ENCODE measurements around the gene TNNC1.
A peak's percentile ranks its signal among the peaks of the same experiment; 100 is the strongest.

Gene TNNC1

DNA sequence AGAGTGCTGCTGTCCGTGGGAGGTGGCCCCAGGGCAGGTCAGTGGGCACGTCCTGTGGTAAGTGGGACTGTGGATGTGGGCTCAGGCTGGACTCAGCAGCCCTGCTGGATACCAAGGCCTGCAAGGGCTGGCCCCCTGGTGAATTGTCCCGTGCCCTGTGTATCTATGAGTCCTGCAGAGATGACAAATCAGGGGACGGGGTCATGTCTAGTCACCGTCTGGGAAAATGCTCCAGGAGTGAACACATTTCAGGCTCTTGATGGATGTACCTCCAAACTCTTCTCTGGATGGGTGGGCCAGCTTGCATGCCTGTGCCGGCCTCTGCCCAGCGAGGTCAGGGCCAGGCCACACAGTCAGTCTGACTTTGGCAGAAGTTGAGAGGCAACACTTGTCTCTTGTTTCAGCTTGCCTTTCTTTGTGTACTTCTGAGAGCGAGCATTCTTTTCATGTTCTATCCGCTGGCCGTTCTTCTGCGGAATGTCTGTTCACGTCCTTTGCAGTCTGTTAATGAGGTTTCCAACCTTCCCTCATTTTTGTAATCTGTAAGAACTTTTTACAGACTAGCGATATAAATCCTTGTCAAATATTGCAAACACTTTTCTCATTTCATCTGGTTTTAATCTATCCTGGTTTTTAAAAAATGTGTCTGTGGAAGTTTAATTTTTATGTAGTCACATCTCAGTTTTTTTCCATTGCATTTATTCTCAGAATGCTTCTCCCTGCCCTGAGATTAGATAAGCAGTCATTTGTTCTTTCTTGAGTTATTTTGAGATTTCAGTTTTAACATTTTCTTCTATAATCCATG lies 29.9 kb upstream of the TNNC1 start:
- DNase-seq, result no peak

DNA sequence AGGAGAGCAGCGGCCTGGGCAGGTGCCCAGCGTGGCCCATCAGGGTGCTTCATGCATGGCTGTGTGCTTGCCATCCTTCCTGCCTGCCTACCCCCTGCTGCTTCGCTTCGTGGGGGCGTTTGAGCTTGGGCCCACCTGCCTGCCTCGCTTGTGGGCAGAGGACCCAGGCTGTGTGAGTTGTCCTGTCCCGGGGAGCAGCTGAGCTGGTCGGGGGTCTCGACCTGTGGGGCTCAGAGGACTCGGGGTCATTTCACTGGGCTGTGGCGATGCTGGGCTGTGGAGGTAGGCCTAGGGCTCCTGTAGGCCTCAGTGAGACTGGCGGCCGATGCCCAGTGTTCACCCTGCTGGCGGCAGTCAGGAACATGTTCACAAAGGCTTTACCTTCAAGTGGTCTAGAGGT lies 29.2 kb upstream of the TNNC1 start:
- no peak for DNase-seq

DNA sequence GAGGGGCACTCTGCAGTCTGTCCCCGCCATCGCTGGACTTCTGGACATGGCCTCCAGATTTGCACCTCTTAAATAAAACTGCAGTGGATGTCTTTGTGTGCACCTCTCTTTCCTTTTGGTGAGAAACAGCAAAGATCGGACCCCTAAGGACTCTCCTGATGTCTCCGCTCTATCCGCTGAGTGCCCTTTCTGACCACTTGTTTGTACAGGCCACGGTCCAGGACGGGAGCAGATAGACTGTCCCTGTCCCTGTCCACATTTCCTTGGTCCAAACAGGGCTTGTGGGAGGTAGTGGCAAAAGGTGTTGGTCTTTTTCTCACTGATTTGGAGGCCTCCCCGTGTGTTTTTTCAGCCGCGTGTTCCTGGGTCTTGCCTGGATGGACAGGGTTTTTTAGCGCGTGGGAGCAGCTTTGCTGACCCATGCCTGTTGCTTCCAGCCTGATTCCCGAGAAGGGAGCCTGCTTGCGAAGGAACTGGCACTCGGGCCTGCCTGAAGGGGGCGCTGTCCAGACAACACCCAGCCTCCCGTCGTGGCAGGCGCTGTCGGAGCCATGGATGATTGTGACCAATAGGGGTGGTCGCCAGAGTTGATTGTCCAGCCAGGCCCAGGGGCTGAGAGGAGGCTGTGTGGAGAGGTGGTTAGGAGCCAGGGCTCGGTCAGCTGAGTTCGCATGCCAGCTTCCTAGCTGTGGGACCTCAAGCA lies 28.1 kb upstream of the TNNC1 start:
- DNase-seq, result peak; percentile 17

DNA sequence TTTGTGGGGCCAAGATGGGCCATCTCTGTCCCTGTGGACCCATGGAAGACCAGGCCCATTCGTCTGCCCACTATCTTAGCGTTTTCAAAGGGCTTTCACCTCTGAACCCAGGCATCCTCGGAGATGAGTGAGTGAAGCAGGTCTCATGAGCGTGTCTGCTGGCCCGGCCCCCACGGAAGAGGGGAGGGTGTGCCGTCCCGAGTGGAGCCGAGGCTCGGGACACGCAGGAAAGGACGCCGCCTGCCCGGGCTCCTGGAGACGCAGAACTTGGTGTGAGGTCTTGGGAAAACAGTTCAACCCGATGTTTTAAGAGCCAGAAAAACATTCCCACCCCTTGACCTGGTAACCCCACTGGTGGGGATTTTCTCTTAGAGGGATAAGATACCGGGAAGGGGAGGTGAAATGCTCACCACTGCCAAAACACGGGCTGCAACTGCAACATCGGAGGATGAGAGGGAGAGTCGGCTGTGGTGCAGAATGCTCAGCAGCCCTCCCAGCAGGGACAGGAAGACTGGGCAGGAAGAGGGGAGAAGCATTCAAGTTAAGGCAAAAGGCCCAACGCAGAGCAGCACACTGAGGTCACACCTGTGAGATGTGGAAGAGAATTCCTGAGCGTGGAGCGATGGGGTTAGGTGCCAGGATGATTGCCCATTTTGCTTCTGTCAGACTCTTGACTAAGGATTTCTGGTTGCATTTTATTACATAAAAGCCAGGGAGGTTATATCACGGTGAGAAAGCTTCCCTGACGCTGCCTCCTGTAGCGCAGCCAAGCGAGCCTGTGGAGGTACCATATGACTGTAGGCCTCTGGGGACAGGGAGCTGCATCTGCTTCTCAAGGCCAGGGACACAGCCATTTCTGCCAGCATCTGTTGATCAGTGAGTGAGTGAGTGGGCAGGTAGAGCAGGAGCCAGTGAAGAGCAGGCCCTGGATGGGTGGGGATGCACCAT lies 27.2 kb upstream of the TNNC1 start:
- no peak for DNase-seq

DNA sequence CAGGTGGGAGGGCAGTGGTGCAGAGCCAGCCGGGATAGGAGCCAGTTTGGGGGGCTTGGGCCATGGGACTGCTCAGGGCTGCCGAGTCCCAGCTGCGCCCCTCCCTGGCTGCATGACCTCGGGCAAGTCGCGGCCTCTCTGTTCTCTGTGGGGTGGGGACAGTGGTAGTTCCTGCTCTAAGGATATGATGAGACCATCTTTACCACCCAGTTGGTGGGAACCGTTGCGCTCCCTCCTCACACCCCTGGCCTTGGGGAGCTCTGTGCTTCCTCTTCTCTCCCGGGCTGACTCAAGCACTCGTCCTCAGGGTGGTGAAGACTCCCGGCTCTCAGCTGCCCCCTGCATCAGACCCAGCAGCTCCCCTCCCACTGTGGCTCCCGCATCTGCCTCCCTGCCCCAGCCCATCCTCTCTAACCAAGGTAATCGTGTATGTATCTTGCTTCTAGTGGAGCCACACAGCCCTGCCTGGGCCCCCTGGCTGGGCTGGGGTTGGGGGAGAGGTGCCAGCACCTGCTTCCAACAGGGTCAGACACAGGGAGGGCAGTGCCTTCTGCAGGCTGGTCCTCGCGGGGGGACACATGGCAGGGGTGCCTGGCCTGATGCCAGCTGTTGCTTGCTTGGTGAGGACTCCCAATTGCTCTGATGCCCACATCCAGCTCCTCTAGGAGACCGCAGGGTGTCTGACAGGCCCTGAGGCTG lies 26.2 kb upstream of the TNNC1 start:
- DNase-seq, result no peak

DNA sequence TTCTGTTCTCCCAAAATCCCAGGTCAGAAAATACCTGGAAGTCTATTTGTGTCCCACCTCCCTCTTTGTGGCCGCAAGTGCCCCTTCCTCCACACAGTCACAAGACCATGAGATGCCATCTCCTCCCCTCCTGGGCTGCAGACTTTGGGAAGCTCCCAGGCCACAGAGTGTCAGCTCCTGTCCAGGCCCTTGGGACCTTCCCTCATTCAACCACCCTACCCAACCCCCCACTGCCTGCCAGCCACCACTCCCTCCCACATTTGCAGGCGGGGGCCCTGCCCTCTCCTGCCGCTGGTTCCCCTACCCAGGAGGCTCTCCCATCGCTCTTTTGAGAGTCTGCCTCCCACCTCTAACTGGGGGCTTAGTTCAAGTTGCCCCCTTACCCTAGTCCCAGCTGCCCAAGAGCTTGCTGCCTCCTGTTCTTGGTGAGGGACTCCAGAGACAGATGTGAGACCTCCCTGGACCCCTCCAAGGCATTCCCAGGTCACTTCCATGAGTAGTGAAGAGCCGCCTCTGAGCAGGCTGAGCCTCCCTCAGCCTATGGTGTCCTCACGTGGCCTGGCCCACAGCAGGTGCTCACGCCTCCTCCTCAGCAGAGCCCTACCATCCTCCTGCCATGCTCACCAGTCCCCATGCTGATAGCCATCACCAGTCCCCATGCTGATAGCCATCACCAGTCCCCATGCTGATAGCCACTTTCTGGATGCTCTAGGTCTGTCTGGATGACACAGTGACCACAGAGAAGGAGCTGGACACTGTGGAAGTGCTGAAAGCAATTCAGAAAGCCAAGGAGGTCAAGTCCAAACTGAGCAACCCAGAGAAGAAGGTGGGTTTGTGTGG lies 25.4 kb upstream of the TNNC1 start:
- no peak for DNase-seq

DNA sequence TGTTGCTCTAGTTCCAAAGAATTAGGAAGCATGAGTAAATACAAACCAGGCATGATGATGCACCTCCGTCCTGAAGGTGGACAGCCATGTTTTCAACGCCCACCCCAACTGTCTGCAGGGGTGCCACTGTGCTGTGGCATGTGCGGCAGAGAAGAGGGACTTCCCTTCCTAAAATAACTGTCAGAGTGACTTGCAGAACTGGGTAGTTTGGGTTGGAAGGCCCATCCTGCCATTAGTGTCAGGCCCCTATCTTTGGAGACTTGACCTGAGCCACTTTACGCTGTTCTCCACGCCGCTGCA lies 23.9 kb upstream of the TNNC1 start:
- no peak for DNase-seq

DNA sequence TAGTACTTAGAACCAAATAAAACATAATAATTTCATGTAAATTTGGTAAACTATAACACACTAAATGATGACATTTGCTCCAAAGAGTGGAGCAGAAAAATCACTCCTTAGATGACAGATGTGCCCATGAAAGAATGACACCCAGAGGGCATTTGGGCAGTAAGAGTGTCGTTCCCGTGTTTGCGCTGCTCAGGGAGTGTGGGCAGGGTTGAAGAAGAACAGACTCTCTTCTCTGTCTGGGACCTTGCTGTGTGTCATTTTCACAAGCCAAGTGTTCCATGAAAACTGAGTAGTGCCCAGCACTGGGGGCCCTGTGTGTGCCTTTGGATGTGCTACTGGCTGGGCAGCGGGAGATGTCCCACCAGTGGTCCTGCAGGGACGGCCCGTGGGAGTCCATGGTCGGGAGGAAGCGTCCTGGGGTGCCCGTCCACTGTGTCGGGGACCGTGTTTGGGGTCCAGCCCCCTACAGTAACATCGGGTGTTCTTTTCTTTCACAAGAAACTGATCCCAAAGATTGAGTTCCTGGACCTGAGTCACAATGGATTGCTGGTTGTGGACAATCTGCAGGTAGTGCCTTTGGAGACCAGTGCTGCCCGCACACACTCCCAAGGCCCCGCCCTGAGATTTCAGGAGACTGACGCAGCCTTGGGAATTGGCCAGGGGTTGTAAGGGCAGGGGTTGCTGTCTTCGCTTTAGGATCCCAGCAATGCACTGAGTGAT lies 23.4 kb upstream of the TNNC1 start:
- DNase-seq, result no peak

DNA sequence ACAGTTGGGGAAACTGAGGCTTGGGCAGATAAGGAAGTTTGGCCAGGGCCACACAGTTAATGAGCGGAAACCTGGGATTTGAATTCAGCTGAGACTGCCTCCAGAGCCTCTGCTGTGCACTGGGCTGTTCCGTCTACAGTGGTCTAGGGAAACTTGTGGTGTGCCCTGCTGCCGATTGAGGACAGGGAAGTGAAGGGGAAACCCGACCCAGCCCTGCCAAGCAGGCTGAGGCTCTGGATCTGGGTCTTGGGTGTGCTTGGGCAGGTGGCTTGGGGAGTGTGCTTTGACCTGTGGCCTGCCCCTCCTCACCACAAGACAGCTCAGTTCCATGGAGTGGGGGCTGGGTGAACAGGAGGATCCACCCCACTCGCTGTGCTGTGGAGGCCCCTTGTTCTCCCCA lies 19.2 kb upstream of the TNNC1 start:
- no peak for DNase-seq

DNA sequence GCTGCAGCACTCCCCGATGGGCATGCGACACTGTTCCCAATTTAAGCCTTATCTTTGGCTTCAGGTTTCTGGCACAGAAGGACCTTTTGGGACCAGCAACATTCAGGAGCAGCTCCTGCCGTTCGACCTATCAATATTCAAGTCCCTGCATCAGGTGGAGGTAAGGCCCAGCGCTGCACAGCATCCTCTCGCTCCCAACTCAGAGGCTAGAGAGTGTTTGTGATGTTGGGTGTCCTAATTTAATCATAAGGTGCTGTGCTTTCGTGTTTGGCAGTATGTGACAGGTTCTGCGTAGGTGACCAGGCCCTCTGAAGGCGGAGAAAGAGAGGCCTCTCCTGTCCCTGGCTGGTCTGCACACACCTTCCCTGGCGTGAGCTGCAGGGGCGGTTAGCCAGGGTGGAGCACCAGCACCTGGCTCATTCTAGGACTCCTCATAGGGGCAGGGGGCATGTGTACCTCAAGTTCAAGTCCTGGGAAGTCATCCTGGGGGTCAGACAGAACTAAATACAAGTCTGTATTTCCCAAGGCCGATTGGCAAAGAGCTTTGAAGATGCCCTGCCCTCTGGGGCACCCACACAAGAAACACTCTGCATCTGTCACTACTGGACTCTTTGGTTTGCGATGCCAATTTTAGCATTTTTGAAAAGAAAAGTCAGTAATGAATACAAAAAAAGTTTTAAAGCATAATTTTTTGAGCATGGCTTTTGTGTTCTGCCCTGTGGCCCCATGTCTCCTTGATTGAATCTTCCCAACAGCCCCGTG lies 18.6 kb upstream of the TNNC1 start:
- no peak for DNase-seq

DNA sequence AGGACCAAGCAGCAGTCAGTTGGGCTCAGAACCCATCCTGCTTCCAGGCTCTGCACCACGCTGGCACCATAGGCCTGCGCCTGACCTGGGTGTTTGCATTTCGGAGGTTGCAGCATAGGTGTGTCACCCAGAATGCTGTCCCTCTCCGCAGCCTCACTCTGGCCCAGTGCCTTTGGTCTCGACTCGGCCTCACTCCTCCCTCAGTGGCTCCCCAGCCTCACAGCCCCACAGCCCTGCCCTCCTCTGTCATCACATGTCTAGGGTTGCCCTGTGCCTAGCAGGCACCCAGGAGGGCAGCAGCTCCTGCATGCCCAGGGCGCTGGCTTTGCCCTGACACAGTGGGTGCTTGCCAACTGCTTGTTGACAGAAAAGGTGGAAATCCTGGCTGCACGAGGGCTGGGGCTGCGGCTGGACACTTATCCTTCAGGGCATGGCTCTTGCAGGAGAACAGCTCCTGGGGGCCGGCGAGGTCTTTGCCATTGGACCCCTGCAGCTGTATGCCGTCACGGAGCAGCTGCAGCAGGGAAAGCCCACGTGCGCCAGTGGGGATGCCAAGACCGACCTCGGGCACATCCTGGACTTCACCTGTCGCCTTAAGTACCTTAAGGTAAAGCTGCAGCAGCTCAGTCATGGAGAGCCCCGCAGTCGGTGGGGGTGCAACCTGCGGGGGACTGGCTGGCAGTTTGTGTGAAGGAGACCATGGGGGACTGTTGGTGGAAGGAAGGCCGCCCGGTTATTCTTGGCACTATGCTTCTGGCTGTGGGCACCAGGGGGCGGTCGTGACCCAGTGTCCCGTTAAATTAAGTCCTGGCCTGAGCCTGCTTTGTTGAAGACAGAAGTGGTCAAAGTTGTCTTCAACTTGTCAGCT lies 17.8 kb upstream of the TNNC1 start:
- peak; percentile 30 for DNase-seq

DNA sequence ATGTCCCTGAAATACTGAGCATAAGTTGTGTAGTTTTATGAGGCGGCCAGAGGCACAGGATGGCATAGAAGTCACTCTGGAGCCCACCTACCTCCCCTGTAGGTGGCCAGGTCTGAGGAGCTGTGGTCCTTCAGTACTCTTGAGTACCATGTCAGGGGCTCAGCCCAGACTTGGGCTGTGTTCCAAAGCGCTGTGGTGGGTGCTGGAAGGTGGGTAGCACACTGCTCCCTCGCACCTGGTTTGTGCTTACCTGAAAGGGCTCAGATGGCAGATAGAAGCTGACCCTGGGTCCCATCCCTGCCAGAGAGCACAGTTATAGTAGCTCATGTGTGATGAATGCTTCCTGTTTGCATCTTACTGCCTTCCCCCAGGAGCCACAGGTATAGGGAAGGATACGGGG lies 17.1 kb upstream of the TNNC1 start:
- no peak for DNase-seq

DNA sequence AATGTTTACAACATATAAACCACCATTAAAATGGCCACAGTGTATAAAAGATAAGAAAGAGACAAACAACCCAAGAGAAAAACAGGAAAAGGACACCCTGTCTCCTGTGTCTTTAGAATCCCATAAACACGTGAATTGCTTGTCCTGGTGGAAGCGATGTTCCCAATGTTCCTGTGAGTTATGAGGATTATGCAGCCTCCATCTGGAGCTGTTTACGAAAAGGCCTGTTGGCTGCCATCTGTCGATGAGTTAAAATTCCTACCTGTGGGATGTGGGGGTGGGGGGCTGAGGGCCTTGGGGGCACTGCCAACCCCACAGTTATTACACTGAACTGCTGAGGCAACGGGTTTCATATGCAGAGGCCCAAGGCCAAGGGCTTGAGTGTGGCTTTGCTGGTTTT lies 15.2 kb upstream of the TNNC1 start:
- DNase-seq, result no peak

DNA sequence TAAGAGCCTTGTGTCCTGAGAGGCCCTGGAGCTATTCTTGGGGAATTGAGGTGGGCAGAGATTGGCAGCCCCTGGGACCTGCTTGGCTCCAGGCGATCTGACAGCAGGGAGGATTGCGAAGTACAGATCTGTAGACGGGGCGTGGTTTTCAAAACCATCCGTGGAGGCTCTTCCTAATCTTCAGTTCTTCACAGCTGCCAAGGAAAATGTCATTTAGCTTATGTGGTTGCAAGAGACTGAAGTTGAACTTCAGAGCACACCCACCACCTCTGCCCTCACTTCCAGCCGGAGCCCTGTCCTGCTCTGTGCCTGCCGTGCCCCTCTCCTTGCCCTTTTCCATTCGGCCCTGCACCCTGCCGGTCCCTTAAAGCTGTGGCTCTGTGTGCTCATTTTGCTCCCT lies 14.5 kb upstream of the TNNC1 start:
- DNase-seq, result no peak

DNA sequence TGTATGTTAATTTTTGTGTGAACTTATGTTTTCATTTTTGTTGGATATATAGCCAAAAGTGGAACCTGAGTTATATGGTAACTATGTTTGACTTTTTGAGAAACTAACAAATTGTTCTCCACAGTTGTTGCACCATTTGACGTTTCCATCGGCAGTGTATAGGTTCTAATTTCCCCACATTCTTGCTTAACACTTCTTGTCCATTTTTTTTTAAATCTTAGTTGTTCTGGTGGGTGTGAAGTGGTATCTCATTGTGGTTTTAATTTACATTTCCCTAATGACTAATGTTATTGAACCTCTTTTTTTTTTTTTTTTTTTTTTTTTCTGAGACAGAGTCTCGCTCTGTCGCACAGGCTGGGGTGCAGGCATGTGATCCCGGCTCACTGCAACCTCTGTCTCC lies 9.6 kb upstream of the TNNC1 start:
- no peak for DNase-seq

DNA sequence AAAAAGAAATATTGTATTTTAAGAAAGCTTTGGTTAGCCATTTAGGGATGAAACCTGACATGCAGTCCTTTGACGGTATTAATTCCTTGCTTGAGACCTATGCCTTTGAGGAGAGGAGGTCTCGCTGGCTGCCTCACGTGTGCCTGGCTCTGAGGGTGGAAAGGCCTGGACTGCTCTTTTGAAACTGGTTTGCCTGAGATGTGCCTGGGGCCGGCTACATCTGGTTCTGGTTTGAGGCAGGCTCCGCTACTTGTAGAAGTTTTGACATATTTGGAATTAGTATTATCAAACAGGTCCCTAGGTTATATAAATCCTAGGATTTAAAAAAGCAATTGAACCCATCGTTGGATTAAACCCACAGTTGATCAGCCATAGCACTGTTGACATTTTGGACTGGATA lies 8.0 kb upstream of the TNNC1 start:
- DNase-seq, result no peak

DNA sequence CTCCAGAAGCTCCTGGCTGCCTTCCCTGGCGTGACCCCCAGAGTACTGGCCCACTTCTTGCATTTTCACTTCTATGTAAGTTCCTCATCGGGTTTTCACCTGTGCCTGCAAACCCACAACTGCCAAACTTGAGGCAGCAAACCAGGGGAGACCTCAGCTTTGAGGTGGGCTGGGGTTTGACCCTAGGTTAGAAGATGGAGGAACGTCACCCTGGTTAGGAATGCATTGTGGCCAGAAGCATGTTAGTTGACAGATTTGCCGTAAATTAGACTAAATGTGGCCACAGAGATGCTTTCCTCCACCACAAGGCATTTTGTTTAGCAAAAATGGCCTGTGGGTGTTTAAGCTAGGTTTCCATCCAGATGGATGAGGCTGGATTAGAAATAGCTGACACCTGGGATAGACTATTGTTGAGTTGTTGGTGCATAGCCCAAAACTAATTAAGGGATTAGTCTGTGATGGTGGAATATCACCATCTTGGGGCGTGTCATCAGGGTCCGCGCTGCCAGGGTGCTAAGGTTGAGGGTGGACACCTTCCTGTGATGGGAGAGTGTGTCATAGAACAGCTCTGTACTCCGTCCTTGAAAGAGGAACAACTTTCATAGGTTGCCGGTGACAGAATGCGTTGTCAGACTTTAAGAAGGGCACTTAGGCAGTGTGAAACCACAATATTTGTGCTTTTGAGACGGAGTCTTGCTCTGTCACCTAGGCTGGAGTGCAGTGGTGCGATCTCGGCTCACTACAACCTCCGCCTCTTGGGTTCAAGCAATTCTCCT lies 5.1 kb upstream of the TNNC1 start:
- DNase-seq, result no peak

DNA sequence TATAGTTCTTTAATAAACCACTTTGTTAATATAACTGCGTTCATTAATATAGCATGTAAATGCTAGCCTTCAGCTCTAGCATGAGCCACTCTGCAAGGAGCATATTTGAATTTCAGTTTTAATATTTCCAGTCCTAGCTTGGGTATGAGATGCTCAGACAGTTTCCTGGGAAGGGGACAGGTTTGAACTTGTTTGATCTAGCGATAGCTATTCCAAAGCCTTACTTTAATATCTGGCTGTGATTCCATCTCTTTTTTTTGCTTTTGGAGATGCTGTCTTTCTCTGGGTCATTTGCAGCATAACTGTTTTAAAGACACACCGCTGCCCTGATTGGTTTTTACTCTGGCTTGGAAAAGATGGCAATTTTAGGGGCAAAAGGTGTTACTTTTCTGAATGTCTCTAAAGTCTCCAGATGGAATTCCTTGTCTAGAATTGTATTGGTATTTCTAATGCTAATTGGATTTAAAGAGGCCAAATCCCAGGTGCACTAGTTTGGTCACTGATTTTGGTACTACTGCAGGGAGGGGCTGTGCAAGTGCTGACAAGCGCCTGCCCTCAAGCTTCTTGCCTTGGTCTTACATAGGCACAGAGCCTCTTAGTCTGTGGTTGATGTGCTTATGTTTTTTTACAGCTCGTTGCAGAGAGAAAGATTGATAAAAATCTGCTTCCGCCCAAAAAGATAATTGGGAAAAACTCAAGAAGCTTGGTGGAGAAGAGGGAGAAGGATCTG lies 4.4 kb upstream of the TNNC1 start:
- DNase-seq, result no peak
